HepG2 (cell line): ENCODE measurements around the gene SIGLEC1. TPM values are rescaled to one million over a fixed set of nuclear protein-coding genes. Genes with fewer than 3 reads are reported as not detected.

Experiments used
- BORCS8-MEF2B ChIP-seq: sonication (generic); formaldehyde crosslinking; IDR thresholded peaks from 2 replicates; pipeline ENCODE4 v1.8.0; 2022; ENCODE audit warnings: mild to moderate bottlenecking, missing genetic modification reagents
- FOSL2 ChIP-seq: sonication (generic); formaldehyde crosslinking; IDR thresholded peaks from 2 replicates; pipeline ENCODE4 v1.4.0; 2020; ENCODE audit warnings: missing genetic modification reagents
- FOXK1 ChIP-seq: sonication (generic); formaldehyde crosslinking; IDR thresholded peaks from 2 replicates; pipeline ENCODE4 v1.4.0; 2020; ENCODE audit warnings: low read depth, missing genetic modification reagents, borderline replicate concordance
- FOXO1 ChIP-seq: sonication (generic); formaldehyde crosslinking; IDR thresholded peaks from 2 replicates; pipeline ENCODE4 v1.4.0; 2020; ENCODE audit warnings: missing genetic modification reagents
- HMG20A ChIP-seq: IDR thresholded peaks from 2 replicates; pipeline ENCODE4 v1.6.1; 2016; ENCODE audit warnings: borderline replicate concordance
- KAT2B ChIP-seq: fragments of 150-350 bp; IDR thresholded peaks from 2 replicates; pipeline ENCODE4 v1.6.1; 2014; ENCODE audit warnings: low read depth, low read length, borderline replicate concordance
- KDM2A ChIP-seq: sonication (generic); formaldehyde crosslinking; IDR thresholded peaks from 2 replicates; pipeline ENCODE4 v1.4.0; 2020; ENCODE audit warnings: low read depth, missing genetic modification reagents, borderline replicate concordance
- MED1 ChIP-seq: sonication (generic); formaldehyde crosslinking; IDR thresholded peaks from 2 replicates; pipeline ENCODE4 v1.4.0; 2020; ENCODE audit warnings: missing genetic modification reagents
- MEIS2 ChIP-seq: sonication (generic); formaldehyde crosslinking; IDR thresholded peaks from 2 replicates; pipeline ENCODE4 v1.9.0; 2021; ENCODE audit warnings: mild to moderate bottlenecking, missing genetic modification reagents
- NFIB ChIP-seq: sonication (generic); formaldehyde crosslinking; IDR thresholded peaks from 2 replicates; pipeline ENCODE4 v1.9.0; 2021; ENCODE audit warnings: missing genetic modification reagents, mild to moderate bottlenecking, borderline replicate concordance
- NONO ChIP-seq, 2 experiments: fragments of 450-650 bp in 1 of 2; sonication (generic) in 1 of 2; formaldehyde crosslinking in 1 of 2; IDR thresholded peaks in 1 of 2; conservative IDR thresholded peaks in 1 of 2; 2 replicates each; pipeline versions ENCODE4 v1.6.1 to v1.8.0; 2017 to 2022; ENCODE audit warnings: mild to moderate bottlenecking in 1 of 2, missing genetic modification reagents in 1 of 2, moderate library complexity in 1 of 2
- SALL2 ChIP-seq: sonication (generic); formaldehyde crosslinking; IDR thresholded peaks from 2 replicates; pipeline ENCODE4 v1.8.1; 2023; ENCODE audit warnings: mild to moderate bottlenecking, missing genetic modification reagents, inconsistent platforms
- SMC3 ChIP-seq: IDR thresholded peaks from 2 replicates; pipeline ENCODE4 v1.6.1; 2011; ENCODE audit warnings: low read length, improper control_type of control experiment
- THYN1 ChIP-seq: sonication (generic); formaldehyde crosslinking; IDR thresholded peaks from 2 replicates; pipeline ENCODE4 v1.8.1; 2023; ENCODE audit warnings: low read depth, mild to moderate bottlenecking, moderate library complexity, missing genetic modification reagents, borderline replicate concordance
- YY1 ChIP-seq: IDR thresholded peaks from 2 replicates; pipeline ENCODE4 v1.6.1; 2011; ENCODE audit warnings: low read length, low read depth, moderate library complexity, mild to moderate bottlenecking; ENCODE audit not compliant: insufficient read depth, insufficient replicate concordance
- ZFP37 ChIP-seq: sonication (generic); formaldehyde crosslinking; IDR thresholded peaks from 2 replicates; pipeline ENCODE4 v1.4.0; 2020; ENCODE audit warnings: missing genetic modification reagents, borderline replicate concordance
- ZFX ChIP-seq: sonication (generic); formaldehyde crosslinking; IDR thresholded peaks from 2 replicates; pipeline ENCODE4 v1.4.0; 2020; ENCODE audit warnings: mild to moderate bottlenecking, low read depth, missing genetic modification reagents, moderate library complexity
- ZNF224 ChIP-seq: sonication (generic); formaldehyde crosslinking; IDR thresholded peaks from 2 replicates; pipeline ENCODE4 v1.5.0; 2020; ENCODE audit warnings: mild to moderate bottlenecking, missing genetic modification reagents
- ZNF225 ChIP-seq: sonication (generic); formaldehyde crosslinking; IDR thresholded peaks from 2 replicates; pipeline ENCODE4 v1.4.0; 2020; ENCODE audit warnings: mild to moderate bottlenecking, missing genetic modification reagents
- ZNF3 ChIP-seq: IDR thresholded peaks from 2 replicates; pipeline ENCODE4 v1.7.0; 2017; ENCODE audit warnings: inconsistent platforms
- ZNF350 ChIP-seq: sonication (generic); formaldehyde crosslinking; IDR thresholded peaks from 2 replicates; pipeline ENCODE4 v1.4.0; 2020; ENCODE audit warnings: mild to moderate bottlenecking, low read depth, missing genetic modification reagents, borderline replicate concordance
- polyA plus RNA-seq, 8 experiments: library from polyadenylated mRNA; depleted of rRNA in 3 of 8; stranded (reverse) in 7 of 8; unstranded in 1 of 8; fragments of >200 nt; fragmentation: Illumina TruSeq in 4 of 8; extraction: Trizol in 4 of 8; gene quantifications; 2 replicates each; pipeline versions ENCODE4 v1.2.1 to v1.2.3, GENCODE V29; 2011 to 2016; ENCODE audit warnings: low read depth in 4 of 8, missing spikeins in 1 of 8, mixed read lengths in 1 of 8; ENCODE audit not compliant: insufficient read depth in 1 of 8
- total RNA-seq, 5 experiments: library from RNA; depleted of rRNA; stranded (reverse); fragments of >200 nt; fragmentation: Illumina TruSeq; extraction: Trizol; gene quantifications; 2 replicates each; pipeline ENCODE4 v1.2.3, GENCODE V29; 2016; ENCODE audit warnings: low read depth in 1 of 5
- TF ChIP-seq, protein P1 (sequence below): sonication (generic); formaldehyde crosslinking; IDR thresholded peaks from 2 replicates; pipeline ENCODE4 v1.5.1; 2020; ENCODE audit warnings: missing genetic modification reagents, mild to moderate bottlenecking, borderline replicate concordance
- TF ChIP-seq, protein P2 (sequence below): sonication (generic); formaldehyde crosslinking; IDR thresholded peaks from 2 replicates; pipeline ENCODE4 v1.5.0; 2020; ENCODE audit warnings: mild to moderate bottlenecking, missing genetic modification reagents, moderate library complexity
- TF ChIP-seq, protein P3 (sequence below): sonication (generic); formaldehyde crosslinking; IDR thresholded peaks from 2 replicates; pipeline ENCODE4 v1.5.1; 2020; ENCODE audit warnings: mild to moderate bottlenecking, missing genetic modification reagents, moderate library complexity

The SIGLEC1 gene
- total and polyA plus RNA-seq, 2 of the 13 experiments (the other 11 are each of a cell fraction or from before 2014, with no cell fraction given): 0.01 TPM; not detected in 1

DNA sequence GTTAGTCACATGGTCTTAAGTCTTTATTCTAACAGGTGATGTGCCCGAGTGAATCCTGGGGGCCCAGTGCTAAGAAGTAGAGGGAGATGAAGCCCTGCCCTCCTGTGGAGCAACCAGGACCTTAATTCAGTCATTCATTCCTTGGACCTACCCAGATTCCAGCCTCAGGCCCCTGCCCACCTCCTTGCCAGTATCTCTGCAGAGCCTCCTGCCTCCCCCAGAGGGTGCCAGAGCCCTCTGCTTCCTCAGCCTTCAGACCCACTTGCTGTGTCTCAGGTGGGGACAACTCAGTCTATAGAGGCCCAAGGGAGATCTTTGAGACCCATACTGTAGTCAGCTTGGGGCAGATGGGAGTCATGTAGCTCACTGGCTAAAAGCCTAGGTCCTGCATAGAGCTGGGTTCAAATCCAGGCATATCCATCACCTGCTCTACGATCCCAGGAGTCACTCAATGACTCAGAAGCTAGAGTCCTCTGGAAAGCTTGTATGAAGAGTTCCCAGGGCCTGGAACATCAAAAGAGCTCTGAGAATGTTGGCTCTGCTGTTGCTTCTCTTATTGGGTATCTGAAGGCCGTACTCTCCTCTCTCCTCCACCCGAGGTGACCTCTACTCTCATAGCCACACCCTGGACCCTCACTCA lies 3.9 kb upstream of the SIGLEC1 start (continued):
- TF ChIP-seq ZFP37: 0 out of 2 replicates have a peak, but pooled peaks have one; percentile 73
- no peak for TF ChIP-seq YY1
- no peak for TF ChIP-seq NFIB (CRISPR knock-in tag)
- TF ChIP-seq, protein P1, sequence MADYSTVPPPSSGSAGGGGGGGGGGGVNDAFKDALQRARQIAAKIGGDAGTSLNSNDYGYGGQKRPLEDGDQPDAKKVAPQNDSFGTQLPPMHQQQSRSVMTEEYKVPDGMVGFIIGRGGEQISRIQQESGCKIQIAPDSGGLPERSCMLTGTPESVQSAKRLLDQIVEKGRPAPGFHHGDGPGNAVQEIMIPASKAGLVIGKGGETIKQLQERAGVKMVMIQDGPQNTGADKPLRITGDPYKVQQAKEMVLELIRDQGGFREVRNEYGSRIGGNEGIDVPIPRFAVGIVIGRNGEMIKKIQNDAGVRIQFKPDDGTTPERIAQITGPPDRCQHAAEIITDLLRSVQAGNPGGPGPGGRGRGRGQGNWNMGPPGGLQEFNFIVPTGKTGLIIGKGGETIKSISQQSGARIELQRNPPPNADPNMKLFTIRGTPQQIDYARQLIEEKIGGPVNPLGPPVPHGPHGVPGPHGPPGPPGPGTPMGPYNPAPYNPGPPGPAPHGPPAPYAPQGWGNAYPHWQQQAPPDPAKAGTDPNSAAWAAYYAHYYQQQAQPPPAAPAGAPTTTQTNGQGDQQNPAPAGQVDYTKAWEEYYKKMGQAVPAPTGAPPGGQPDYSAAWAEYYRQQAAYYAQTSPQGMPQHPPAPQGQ: no peak
- TF ChIP-seq FOSL2 (CRISPR knock-in tag): 0 out of 2 replicates have a peak, but pooled peaks have one; percentile 35
- TF ChIP-seq ZNF3: 0 out of 2 replicates have a peak, but pooled peaks have one; percentile 18
- no peak for TF ChIP-seq NONO (IDR thresholded peaks at IDR 0.05)
- 0 out of 2 replicates have a peak, but pooled peaks have one; percentile 14 for TF ChIP-seq NONO (CRISPR knock-in tag; conservative IDR thresholded peaks at IDR 0.05)
- TF ChIP-seq, protein P2, sequence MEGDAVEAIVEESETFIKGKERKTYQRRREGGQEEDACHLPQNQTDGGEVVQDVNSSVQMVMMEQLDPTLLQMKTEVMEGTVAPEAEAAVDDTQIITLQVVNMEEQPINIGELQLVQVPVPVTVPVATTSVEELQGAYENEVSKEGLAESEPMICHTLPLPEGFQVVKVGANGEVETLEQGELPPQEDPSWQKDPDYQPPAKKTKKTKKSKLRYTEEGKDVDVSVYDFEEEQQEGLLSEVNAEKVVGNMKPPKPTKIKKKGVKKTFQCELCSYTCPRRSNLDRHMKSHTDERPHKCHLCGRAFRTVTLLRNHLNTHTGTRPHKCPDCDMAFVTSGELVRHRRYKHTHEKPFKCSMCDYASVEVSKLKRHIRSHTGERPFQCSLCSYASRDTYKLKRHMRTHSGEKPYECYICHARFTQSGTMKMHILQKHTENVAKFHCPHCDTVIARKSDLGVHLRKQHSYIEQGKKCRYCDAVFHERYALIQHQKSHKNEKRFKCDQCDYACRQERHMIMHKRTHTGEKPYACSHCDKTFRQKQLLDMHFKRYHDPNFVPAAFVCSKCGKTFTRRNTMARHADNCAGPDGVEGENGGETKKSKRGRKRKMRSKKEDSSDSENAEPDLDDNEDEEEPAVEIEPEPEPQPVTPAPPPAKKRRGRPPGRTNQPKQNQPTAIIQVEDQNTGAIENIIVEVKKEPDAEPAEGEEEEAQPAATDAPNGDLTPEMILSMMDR (CRISPR knock-in tag): peak; percentile 96
- TF ChIP-seq KDM2A (CRISPR knock-in tag): peak; percentile 71; the same call in 1 of the 2 replicates
- TF ChIP-seq KAT2B: 0 out of 2 replicates have a peak, but pooled peaks have one; percentile 2
- TF ChIP-seq FOXO1 (CRISPR knock-in tag): no peak
- peak; percentile 73; the same call in 1 of the 2 replicates for TF ChIP-seq ZNF225
- TF ChIP-seq MEIS2 (CRISPR knock-in tag): 0 out of 2 replicates have a peak, but pooled peaks have one; percentile 25
- TF ChIP-seq SALL2 (CRISPR knock-in tag): peak; percentile 62; the same call in 1 of the 2 replicates
- no peak for TF ChIP-seq HMG20A
- TF ChIP-seq FOXK1 (CRISPR knock-in tag): 0 out of 2 replicates have a peak, but pooled peaks have one; percentile 36
- TF ChIP-seq ZFX (CRISPR knock-in tag): peak; percentile 29; the same call in 1 of the 2 replicates
- TF ChIP-seq MED1 (CRISPR knock-in tag): 0 out of 2 replicates have a peak, but pooled peaks have one; percentile 22
- TF ChIP-seq, protein P3, sequence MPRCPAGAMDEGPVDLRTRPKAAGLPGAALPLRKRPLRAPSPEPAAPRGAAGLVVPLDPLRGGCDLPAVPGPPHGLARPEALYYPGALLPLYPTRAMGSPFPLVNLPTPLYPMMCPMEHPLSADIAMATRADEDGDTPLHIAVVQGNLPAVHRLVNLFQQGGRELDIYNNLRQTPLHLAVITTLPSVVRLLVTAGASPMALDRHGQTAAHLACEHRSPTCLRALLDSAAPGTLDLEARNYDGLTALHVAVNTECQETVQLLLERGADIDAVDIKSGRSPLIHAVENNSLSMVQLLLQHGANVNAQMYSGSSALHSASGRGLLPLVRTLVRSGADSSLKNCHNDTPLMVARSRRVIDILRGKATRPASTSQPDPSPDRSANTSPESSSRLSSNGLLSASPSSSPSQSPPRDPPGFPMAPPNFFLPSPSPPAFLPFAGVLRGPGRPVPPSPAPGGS (CRISPR knock-in tag): 0 out of 2 replicates have a peak, but pooled peaks have one; percentile 16
- 0 out of 2 replicates have a peak, but pooled peaks have one; percentile 52 for TF ChIP-seq BORCS8-MEF2B (CRISPR knock-in tag)
- no peak for TF ChIP-seq THYN1
- peak; percentile 58 for TF ChIP-seq ZNF350 (CRISPR knock-in tag)
- TF ChIP-seq SMC3: peak; percentile 91
- TF ChIP-seq ZNF224: no peak
